GM12878 (cell line): ENCODE data around the gene KCNH6.

Experiments used
- ATF7 ChIP-seq: fragments of 450-650 bp; IDR thresholded peaks from 2 replicates; pipeline ENCODE4 v1.6.1; 2016; ENCODE audit warnings: low read depth, mild to moderate bottlenecking
- DPF2 ChIP-seq: fragments of 450-650 bp; IDR thresholded peaks from 2 replicates; pipeline ENCODE4 v1.6.1; 2017; ENCODE audit warnings: mild to moderate bottlenecking
- E2F4 ChIP-seq: IDR thresholded peaks from 2 replicates; pipeline ENCODE4 v1.6.1; 2012; ENCODE audit warnings: low read depth, low read length, improper control_type of control experiment
- JUND ChIP-seq: IDR thresholded peaks from 2 replicates; pipeline ENCODE4 v1.6.1; 2012; ENCODE audit warnings: low read depth, mild to moderate bottlenecking, low read length, improper control_type of control experiment, moderate library complexity
- POLR2A ChIP-seq: IDR thresholded peaks from 2 replicates; pipeline ENCODE4 v1.6.1; 2011; ENCODE audit warnings: low read depth, mild to moderate bottlenecking, low read length
- RAD21 ChIP-seq: IDR thresholded peaks from 2 replicates; pipeline ENCODE4 v1.6.1; 2011; ENCODE audit warnings: mild to moderate bottlenecking, low read depth, low read length, moderate library complexity; ENCODE audit not compliant: insufficient read depth
- RB1 ChIP-seq: fragments of 450-650 bp; formaldehyde crosslinking; IDR thresholded peaks from 2 replicates; pipeline ENCODE4 v1.6.1; 2017; ENCODE audit warnings: mild to moderate bottlenecking, borderline replicate concordance
- TAF1 ChIP-seq: IDR thresholded peaks from 2 replicates; pipeline ENCODE4 v1.6.1; 2011; ENCODE audit warnings: mild to moderate bottlenecking, low read depth, low read length, borderline replicate concordance
- TCF7 ChIP-seq: IDR thresholded peaks from 2 replicates; pipeline ENCODE4 v1.6.1; 2014; ENCODE audit warnings: antibody characterized with exemption, borderline replicate concordance
- TF ChIP-seq, protein P1 (sequence below): IDR thresholded peaks from 2 replicates; pipeline ENCODE4 v1.6.1; 2012; ENCODE audit warnings: mild to moderate bottlenecking, low read depth, low read length
- TF ChIP-seq, protein P2 (sequence below), 3 experiments: IDR thresholded peaks in 2 of 3; conservative IDR thresholded peaks in 1 of 3; 2 replicates each; pipeline ENCODE4 v1.5.1; 2011; ENCODE audit warnings: low read depth in 3 of 3, low read length in 3 of 3, mild to moderate bottlenecking in 3 of 3, control low read depth in 2 of 3, moderate library complexity in 2 of 3, inconsistent platforms in 1 of 3, mixed read lengths in 1 of 3; ENCODE audit not compliant: control insufficient read depth in 2 of 3, insufficient read depth in 1 of 3; ENCODE audit errors: extremely low read depth in 1 of 3

DNA sequence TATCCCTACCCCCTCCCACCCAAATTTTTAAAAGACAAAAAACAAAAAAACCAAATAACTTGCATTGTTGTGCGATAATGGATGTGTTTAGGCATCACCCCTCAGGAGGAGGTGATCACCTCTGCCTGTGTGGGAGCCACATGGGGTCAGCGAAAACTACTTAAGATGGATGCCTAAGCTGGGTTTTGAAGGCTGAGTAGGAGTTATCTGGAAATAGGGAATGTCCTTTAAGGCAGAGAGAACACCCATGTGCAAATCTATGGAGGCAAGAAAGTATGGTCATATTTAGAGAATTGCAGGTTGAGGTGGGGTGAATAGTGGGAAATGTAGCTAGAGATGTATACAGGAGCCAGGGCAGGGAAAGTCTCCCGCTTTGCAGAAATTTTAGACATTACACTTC lies 72.0 kb downstream of the KCNH6 start:
- TF ChIP-seq RAD21 (no peak), POLR2A (no peak), DPF2 (no peak), RB1 (no peak), ATF7 (no peak), TAF1 (no peak), E2F4 (no peak), JUND (no peak), TCF7 (no peak)
- TF ChIP-seq, protein P1, sequence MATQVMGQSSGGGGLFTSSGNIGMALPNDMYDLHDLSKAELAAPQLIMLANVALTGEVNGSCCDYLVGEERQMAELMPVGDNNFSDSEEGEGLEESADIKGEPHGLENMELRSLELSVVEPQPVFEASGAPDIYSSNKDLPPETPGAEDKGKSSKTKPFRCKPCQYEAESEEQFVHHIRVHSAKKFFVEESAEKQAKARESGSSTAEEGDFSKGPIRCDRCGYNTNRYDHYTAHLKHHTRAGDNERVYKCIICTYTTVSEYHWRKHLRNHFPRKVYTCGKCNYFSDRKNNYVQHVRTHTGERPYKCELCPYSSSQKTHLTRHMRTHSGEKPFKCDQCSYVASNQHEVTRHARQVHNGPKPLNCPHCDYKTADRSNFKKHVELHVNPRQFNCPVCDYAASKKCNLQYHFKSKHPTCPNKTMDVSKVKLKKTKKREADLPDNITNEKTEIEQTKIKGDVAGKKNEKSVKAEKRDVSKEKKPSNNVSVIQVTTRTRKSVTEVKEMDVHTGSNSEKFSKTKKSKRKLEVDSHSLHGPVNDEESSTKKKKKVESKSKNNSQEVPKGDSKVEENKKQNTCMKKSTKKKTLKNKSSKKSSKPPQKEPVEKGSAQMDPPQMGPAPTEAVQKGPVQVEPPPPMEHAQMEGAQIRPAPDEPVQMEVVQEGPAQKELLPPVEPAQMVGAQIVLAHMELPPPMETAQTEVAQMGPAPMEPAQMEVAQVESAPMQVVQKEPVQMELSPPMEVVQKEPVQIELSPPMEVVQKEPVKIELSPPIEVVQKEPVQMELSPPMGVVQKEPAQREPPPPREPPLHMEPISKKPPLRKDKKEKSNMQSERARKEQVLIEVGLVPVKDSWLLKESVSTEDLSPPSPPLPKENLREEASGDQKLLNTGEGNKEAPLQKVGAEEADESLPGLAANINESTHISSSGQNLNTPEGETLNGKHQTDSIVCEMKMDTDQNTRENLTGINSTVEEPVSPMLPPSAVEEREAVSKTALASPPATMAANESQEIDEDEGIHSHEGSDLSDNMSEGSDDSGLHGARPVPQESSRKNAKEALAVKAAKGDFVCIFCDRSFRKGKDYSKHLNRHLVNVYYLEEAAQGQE: no peak
- TF ChIP-seq, protein P2, sequence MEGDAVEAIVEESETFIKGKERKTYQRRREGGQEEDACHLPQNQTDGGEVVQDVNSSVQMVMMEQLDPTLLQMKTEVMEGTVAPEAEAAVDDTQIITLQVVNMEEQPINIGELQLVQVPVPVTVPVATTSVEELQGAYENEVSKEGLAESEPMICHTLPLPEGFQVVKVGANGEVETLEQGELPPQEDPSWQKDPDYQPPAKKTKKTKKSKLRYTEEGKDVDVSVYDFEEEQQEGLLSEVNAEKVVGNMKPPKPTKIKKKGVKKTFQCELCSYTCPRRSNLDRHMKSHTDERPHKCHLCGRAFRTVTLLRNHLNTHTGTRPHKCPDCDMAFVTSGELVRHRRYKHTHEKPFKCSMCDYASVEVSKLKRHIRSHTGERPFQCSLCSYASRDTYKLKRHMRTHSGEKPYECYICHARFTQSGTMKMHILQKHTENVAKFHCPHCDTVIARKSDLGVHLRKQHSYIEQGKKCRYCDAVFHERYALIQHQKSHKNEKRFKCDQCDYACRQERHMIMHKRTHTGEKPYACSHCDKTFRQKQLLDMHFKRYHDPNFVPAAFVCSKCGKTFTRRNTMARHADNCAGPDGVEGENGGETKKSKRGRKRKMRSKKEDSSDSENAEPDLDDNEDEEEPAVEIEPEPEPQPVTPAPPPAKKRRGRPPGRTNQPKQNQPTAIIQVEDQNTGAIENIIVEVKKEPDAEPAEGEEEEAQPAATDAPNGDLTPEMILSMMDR (IDR thresholded peaks at IDR 0.05 in 2 of 3, conservative IDR thresholded peaks at IDR 0.05 in 1 of 3; ENCODE audit: control insufficient read depth in 2 of 3, extremely low read depth in 1 of 3, insufficient read depth in 1 of 3, low read depth in 3 of 3, low read length in 3 of 3): no peak
